Frontal cortex (tissue), 4 donors: ENCODE results near the gene AP5B1. TPM values are rescaled to one million over a fixed set of nuclear protein-coding genes. Genes with fewer than 3 reads are reported as not detected.
A peak's percentile ranks its signal among the peaks of the same experiment; 100 is the strongest.

Source experiments
- DNase-seq, 2 donors: peaks; one replicate each; pipeline ENCODE4 v3.0.0; 2012; ENCODE audit warnings: low spot score in 2 of 2
- FAIRE-seq: peaks from 2 replicates; lab custom pipeline; 2012; peaks lifted over from hg19 to GRCh38; lab: Jason Lieb, UNC
- total RNA-seq: library from RNA; depleted of rRNA; stranded (reverse); fragments of >200 nt; gene quantifications from one replicate; pipeline ENCODE4 v1.2.3, GENCODE V29; 2014
- donor health status: control.
- donor health status: control.
- donor health status: control.

AP5B1 gene
- total RNA-seq, 1 donor from 2014 or later = 4.1 TPM

DNA sequence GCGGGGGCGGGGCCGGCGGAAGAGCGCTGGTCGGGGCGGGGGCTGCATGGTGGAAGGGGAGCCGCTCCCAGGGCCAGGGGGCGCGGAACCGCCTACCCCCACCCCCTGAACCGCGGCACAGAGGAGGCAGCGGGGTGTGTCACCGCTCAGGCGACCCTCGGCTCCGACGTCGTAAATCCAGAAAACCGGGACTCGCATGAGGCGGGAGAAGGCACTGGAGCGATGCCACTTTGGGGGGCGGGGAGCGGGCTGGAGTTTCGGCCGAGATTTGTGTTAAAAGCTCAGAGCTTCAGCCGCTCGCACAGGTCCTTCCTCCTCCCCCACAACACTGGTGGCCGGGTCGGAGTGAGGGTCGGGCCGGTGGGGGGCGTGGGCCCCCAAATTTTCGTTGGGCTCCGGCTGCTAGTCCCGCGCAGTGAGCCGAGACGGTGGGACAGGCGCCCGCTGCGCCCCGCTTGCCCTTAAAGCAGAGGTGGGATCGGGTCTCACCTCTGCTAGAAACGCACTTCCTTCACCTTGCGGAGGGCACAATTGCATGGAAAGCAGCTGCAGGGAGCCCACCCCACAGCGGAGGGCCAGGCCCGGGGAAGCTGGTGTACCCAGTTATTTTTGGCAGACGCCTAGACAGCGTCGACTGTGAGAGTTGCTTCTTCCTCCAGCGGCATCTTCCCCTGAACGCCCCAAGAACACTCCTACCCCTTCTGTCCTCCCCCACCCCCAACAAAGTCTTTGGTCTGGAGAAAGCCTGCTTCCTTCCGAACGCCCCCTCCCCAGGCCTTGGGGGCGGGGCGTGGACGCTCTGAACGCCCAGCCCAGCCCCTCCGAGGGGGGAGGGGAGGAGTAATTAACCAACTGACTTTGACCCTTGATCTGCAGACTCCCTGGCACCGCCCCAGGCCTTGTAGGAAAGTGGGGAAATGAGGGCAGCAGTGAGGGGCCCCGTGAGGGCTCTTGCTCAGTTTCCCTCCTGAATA, 7.2 kb upstream of the AP5B1 start:
- DNase-seq (no peak), FAIRE-seq (no peak)

- no peak for DNase-seq
- no peak for FAIRE-seq
Measured at GRCh38 chr11:65786786-65787636, 6.2 kb upstream of the AP5B1 start, which contains the start of gene OVOL1. Gene OVOL1, plus strand, starts transcription at chr11:65787063. Its CDS starts 311 bp downstream, at chr11:65787374.

GRCh38 chr11:65786008-65786785, 5.4 kb upstream of the AP5B1 start:
- FAIRE-seq = no peak
- DNase-seq = no peak

DNA sequence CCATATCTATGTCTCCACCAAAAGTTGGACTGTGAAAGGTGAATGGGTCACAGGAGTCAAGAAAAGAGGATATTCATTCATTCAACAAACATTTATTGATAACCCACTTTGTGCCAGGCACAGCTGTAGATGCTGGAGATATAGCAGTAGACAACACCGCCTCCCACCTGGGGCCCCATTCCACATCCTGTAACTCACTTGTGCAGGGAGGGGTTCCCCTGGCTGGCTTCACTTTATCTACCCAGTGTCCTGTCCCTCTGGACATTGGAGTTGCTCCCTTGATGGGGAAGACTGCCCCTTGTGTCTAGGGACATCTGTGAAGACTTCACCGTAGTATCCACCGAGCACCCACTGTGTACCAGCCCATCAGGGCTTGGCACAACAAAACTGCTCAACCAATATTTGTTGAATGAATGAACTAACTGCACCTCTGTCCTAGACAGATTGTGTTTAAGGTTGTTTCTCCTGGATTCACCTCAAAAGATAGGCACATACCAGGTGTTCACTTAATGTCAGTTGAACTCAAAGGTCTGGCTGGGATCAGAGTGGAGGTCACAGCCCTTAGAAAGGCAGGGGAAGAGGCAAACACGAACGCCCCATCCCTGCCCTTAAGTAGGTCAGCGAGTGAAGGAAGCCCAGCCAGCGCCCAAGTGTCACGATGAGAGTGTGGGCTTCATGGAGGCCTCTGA, 4.7 kb upstream of the AP5B1 start:
- DNase-seq (no peak), FAIRE-seq (no peak)

DNA sequence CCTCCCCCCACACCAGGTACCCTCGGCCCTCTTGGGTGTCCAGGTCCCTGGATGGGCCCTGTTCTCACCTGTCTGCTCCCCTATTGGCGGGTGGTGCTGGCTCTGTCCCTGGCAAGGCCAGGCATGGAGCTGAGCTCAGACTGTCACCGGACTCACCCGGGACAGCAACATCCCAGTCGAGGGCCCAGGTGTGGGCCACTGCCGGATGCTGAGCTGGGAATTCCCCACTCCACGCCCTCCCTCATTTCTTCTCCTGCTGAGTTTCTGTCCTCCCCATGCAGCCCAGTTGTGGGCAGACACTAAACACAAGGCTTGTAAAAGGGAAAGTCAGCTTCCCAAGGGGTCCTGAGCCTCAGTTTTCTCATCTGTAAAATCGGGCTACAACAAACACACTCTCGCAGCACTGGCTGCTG, 2.0 kb upstream of the AP5B1 start:
- FAIRE-seq = no peak
- no peak for DNase-seq

- FAIRE-seq = no peak
Measured at GRCh38 chr11:65781962-65782815, 1.4 kb upstream of the AP5B1 start.

GRCh38 chr11:65781152-65781961, 581 bp upstream of the AP5B1 start:
- FAIRE-seq (no peak), DNase-seq (no peak)

More at GRCh38 chr11:65781962-65782815, 1.4 kb upstream of the AP5B1 start:
- DNase-seq = no peak

DNA sequence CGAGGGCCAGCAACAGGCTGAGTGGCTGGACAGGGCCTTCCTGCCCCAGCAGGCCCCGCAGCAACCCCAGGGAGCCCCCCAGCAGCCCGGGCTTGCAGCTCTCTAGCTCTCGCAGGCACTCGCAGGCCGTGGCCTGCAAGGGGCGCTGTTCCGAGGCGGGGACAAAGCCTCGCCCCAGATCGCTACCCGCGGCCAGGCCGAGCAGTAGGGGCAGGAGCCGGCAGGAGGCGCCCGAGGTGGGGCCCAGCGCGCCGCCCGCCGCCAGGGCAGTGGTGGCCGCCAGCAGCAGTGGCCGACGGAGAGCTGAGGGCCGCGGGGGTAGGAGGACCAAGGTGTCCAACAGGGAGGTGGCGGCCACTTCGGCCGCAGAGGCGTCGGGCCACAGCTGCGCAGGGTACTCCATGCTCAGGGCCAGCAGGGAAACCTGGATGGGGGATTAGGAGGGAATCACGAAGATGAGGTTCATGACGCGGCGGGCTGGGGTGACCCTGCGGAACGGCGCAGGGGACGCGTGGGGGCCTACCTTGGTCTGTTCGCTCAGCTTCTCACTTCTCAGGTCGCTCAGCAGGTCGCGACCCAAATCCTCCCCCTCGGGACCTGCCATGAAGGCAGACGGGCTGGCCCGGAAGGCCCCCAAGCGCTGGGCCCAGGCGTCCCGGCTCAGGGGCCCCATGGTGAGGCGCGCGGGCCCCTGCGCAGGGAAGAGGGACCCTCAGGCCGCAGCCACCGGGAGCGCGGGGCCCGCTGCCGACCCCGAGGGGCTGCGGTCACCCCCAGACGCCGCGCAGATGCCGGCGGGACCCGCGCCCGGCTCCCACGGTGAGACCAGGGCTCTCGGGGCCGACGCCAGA, 632 bp downstream of the AP5B1 start:
- no peak for FAIRE-seq

DNA sequence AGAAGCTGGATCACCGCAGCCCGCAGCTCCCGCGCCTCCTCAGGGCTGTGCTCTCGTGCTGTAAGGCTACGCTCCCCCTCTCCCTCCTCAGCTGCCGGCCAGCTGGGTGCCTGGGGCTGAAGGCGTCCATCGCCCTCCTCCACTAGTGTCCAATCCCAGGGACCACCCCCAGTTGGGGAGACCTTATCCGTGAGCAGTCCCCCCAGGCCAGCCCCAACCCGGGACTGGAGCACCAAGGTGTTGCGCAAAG, 1.2 kb downstream of the AP5B1 start:
- DNase-seq (no peak), FAIRE-seq (no peak)

More for the DNA sequence above, 632 bp downstream of the AP5B1 start:
- DNase-seq = peak; percentile 81 to 86

DNA sequence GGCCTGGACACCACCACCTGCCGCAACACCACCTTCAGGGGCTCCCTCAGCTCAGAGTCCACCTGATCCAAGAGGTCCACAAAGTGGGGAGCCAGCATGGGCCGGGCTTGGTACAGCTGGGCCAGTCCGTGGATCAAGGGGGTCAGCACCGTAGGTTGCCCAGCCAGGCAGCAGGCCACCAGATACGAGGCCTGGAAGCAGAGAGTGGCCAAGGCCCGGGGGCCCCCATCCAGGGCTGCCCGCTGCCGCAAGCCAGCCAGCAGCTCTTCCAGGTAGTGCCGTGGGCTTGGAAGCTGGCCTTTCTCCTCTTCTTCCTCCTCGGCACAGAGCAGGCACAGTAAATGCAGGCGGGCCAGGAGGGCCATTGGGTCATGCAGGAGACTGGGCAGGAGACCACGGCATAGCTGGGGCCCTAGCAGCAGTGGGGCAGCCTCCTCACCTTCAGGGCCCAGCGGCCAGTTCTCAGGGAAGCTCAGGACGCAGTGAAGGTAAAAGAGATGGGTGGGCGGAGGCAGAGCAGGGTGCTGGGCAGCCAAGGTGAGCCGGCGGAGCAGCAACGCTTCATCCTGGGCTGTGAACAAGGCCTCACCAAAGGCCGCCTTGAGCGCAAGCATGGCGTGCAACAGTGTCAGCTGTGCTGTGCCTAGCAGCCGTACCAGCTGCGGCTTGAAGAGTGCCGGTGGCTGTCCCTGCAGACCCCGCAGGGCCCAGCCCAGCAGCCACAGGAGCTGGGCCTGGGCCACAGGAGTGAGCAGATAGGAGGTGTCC, 1.7 kb downstream of the AP5B1 start:
- DNase-seq = no peak
- no peak for FAIRE-seq

DNA sequence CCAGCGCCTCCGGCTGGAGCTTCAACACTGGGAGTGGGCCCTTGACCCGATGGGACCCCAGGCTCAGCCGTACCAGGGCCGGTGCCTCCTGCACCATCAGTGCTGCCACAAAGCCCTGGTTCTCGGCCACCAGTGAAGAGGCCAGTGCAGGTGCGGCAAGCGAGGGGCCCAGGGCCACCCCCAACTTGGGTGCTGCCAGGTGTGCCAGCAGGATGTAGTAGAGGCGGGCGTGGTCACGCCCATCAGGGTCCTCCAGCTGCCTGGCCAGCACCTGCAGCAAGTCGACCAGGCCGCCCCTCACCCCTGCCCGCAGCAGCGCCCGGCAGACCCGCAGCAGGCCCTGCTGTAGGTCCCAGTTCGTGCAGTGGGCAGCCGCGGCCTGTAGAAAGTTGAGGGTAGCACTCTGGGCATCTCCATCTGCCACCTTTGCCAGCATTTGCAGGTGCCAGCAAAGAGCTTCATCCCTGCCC, 2.3 kb downstream of the AP5B1 start:
- DNase-seq = no peak
- no peak for FAIRE-seq

DNA sequence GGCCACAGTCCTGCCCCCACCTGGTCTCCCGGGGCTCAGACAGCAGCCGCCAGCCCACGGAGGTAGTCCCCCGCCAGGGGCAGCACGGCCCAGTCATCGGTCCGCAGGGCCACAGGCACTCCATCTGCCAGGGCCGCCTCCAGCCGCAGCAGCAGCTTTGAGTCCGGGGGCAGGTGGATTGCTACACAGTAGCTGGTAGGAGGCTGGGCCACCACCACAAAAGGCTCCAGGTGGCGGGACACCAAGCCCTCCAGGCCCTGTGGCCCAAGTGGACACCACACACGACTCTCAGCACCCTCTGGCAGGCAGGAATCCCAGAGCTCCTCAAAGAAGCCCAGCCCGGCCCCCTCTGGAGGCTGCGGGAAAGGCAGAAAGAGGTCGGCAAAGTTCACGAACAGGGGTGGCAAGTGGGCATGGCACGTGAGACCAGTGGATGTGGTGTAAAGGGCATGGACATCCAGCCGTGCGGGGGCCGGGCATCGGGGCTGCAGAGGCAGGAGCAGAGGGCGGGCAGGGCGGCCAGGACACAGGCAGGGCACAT, 2.9 kb downstream of the AP5B1 start:
- DNase-seq (no peak), FAIRE-seq (no peak)

GRCh38 chr11:65777241-65777640, 3.5 kb downstream of the AP5B1 start:
- DNase-seq (no peak), FAIRE-seq (no peak)

- DNase-seq = no peak
- FAIRE-seq = no peak
Measured at GRCh38 chr11:65776710-65777141, 4.0 kb downstream of the AP5B1 start.

GRCh38 chr11:65776196-65776595, 4.6 kb downstream of the AP5B1 start:
- DNase-seq = no peak
- FAIRE-seq = no peak
